ENCODE data around the gene BIRC3.
"Not testable (repeated sequence)": the region's sequence is repeated elsewhere in the genome, so short reads cannot be mapped to it uniquely, and the experiment has no call there.

The BIRC3 gene

DNA sequence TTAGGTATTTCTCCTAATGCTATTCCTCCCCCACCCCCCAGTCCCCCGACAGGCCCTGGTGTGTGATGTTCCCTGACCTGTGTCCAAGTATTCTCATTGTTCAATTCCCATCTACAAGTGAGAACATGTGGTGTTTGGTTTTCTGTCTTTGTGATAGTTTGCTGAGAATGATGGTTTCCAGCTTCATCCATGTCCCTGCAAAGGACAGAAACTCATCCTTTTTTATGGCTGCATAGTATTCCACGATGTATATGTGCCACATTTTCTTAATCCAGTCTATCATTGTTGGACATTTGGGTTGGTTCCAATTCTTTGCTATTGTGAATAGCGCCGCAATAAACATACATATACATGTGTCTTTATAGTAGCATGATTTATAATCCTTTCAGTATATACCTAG is 20.5 kb upstream of the BIRC3 start:
- DNase-seq (ENCODE audit: low read depth), result not testable (repeated sequence)

DNA sequence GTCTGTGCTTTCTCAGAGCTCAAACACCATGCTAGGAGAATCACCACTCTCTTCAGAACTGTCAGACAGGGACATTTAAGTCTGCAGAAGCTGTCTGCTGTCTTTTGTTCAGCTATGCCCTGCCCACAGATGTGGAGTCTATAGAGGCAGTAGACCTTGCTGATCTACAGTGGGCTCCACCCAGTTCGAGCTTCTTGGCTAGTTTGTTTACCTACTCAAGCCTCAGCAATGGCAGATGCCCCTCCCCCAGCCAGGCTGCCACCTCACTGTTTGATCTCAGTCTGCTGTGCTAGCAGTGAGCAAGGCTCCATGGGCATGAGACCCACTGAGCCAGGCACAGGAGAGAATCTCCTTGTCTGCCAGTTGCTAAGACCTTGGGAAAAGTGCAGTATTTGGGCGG is 16.4 kb upstream of the BIRC3 start:
- not testable (repeated sequence) for DNase-seq (ENCODE audit: low read depth)

DNA sequence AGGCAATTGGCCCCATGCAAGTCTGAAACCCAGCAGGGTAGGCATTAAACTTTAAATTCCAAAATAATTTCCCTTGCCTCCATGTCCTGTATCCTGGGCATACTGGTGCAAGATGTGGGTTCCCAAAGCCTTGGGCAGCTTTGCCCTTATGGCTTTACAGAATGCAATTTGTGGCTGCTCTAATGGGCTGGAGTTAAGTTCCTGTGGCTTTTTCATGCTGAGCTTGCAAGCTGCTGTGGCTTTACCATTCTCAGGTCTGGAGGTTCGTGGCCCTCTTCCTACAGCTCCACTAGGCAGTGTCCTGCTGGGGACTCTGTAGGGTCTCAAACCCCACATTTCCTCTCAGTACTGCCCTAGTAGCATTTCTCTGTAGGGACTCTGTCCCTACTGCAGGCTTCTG is 15.0 kb upstream of the BIRC3 start:
- no peak for DNase-seq (ENCODE audit: low read depth)

DNA sequence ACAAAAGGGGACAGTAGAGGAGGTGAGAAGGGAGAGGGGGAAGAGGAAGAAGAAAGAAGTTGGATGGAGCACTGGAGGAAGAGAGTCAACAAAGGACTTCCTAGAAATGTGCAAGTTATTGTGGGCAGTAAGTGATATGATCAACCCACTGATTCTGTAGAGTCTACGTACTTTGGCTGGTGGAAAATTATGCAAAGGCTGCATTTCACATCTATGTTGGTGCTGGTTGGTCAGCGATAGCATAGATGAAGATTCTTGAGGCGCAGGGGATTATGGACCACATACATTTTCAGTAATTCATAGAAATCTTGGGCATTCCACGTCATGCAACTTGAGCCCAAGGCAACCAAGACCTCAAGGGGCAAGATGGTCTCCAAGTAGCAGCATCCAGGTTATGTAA is 12.6 kb upstream of the BIRC3 start:
- no peak for DNase-seq (ENCODE audit: low read depth)

DNA sequence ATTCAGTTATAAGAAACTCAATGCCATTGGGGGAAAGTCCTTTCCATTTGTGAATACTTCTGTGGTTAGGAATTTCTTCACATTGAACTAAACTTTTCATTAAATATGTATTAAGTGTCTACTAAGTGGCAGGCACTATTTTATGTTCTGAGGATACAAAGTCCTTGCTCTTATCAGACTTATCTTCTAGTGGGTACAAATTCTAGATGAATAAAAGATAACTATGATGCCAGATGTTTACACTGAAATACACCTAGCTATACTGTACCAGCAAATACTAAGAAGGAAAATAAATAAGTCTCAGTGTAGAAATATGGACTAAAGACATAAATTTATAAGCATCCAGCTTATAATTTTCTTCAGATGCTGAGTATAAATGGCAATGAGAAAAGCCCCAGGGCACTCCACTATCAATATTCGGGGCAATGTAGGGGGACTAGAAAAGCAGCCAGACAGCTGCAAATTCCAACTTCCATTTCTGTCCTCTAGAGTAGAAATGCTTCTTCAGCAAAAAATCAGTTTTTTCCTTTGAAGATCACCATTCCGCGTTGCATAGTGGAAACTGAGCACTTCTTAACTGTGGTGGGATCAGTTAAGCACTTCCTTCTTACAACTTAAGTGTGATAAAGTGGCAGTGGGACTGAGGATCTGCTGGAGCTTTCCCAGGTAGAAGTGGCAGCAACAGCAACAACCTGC is 11.8 kb upstream of the BIRC3 start:
- no peak for DNase-seq (ENCODE audit: low read depth)

DNA sequence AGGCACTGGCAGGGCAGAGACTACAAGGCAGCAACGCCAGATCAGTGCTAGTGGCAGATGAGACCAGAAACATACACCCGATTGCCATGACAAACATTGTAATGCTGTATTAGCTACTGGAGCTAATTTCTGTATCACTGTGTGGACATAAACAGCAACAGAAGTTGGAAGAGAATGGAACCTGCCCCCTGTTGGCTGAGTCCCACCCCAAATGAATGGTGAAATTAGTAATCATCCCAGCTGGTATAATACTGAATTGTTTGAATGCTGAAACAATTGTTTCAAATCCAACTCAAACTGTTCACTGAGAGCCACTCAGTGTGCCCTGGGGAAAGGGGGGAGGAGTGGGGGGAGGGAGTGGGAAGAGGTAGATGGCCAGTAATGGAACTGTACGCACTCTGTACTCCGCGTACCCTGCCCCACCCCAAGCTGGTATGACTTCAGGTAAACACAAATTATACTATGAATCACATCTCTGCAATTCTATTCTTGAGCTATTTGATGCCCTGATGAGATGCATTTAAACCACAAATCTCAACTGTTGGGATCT is 11.2 kb upstream of the BIRC3 start:
- DNase-seq (ENCODE audit: low read depth), result no peak

DNA sequence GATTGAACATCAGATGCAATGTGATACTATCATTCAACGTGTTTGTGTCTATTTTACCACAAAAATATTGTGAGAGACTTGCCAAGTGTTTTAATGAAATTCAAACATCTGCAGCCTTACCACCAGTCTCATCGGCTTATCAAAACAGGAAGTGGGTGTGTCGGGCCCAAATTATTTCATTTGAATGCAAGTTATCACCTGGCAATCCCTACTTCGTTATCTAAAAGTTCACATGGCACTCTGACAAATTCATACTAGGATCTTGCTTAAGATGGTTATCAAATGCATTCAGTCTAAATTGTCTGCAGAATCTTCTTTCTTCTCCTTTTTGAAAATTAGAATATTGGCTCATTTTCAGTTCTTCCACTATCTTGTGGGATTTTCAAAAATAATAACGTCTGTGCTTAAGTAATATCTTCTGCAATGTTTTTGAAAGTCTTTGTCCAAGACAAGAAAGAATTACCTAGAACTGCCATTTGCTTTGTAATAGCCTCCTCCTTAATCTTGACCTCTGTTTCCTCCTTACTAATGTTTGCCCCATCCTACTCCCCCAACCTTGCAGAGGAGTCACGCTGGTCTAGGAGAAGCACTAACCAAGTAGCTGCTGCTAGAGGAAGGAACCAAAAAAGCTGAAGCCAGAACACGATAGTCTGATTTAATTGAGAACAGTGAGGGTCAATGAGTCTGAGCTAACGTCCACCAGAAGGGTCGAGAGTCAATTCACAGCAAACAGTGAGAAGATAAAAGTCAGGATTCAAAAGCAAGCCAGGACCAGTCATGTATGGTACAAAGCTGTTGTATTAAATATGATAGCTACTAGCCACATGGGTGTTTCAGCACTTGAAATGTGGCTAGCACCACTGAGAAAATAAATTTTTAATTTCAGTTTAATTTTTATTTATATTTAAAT is 10.2 kb upstream of the BIRC3 start:
- no peak for DNase-seq (ENCODE audit: low read depth)

DNA sequence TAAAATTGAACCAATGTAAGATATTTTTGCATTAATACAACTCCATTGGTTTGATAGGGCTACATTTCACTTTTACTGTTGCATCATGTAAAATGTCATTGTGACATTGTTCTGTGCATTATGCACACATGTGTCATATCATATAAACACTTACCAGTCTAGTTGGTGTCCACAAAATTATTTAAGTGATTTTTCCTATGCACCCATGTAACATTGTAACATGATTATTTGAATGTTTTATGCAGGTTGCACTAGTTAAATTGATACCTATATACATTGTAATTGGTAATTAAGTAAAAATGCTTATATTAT is 9.6 kb upstream of the BIRC3 start:
- DNase-seq (ENCODE audit: low read depth), result no peak

DNA sequence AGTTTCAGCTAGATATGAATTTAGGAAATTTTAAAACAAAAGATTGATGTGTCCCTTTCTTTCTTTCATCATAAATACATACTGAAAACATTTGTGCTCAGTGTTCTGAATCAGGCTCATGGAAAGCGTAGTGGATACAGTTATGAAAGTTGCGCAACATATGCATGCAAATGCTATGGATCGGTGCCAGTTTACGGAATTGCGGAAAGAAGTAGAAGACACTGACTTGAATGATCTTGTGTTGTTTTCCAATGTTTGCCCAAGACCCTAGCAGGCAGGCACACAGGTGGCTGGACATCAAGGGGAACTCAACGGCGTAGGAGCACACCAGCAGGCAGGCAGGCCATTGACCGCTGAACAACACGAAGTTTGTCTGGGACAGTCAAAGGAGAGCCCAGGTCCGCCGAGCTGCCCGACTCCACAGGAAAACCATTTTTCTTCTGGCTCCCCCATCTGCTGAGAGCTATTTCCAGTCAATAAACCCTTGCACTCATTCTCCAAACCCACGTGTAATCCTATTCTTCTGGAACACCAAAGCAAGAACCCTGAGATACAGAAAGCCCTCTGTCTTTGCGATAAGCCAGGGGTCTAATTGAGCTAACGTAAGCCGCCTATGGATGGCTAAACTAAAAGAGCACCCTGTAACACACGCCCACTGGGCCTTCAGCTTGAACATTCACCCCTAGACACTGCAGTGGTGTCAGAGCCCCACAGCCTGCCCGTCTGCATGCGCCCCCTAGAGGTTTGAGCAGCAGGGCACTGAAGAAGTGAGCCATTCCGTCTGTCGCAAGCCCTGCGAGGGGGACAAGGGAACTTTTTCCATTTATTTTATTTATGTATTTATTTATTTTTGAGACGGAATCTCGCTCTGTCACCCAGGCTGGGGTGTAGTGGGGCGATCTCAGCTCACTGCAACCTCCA is 7.4 kb upstream of the BIRC3 start:
- no peak for DNase-seq (ENCODE audit: low read depth)

DNA sequence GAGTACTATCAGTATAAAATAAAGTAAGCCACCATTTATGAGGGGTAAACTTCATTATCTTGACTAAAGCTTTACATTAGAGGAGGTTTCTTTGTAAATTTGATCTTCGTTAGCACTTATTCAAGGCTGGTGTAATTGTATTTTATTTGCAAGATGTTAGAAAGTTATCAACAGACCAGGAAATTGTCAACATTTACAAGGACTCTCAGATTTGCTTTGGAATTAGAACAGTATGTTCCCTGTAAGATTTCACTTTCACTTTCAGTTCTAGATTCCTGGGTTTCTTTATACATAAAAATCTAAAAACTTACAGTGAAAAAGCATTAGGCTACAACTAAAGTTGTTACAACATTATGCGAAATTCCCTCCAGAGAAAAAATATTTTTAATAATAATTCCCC is 4.6 kb upstream of the BIRC3 start:
- no peak for DNase-seq (ENCODE audit: low read depth)

DNA sequence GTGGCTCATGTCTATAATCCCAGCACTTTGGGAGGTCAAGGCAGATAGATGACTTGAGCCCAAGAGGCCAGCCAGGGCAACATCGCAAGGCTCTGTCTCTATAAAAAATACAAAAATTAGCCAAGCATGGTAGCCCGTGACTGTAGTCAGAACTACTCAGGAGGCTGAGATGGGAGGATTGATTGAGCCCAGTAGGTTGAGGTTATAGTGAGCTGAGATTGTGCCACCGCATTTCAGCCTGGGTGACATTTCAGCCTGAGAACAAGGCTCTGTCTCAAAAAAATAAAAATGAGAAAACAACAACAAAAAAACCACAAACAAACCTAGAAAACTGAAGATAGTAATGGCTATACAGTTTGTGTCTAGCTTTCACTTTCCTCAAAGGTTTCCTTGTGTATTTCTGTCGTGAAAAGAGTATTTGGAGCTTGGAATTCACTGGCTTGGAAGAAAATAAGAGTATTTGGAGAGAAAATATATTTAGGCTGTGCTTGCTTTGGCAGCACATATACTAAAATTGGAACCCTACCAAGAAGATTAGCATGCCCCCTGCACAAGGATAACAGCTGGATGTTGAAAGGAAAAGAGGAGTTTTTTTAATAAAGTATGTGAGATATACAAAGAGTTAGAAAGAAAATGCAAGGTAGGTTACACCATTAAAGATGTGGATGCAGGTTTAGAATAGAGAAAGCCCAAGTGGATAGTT is 3.9 kb upstream of the BIRC3 start:
- DNase-seq (ENCODE audit: low read depth), result no peak

DNA sequence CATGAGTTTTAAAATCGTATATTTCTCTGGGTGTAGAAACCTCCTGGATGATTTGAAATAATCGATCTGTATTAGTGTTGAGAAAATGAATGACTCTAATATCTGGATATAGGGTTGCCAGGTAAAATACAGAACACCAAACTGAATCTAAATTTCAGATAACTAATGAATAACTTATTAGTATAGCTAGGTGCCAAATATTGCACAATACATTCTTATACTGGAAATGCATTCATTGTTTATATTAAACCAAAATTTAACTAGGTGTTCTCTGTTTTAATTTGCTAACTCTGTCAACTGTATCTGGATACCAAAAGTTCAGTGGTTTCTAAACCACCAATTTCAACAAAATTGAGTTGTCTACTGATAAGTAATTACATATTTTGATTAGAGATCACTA is 2.5 kb upstream of the BIRC3 start:
- DNase-seq (ENCODE audit: low read depth), result no peak

DNA sequence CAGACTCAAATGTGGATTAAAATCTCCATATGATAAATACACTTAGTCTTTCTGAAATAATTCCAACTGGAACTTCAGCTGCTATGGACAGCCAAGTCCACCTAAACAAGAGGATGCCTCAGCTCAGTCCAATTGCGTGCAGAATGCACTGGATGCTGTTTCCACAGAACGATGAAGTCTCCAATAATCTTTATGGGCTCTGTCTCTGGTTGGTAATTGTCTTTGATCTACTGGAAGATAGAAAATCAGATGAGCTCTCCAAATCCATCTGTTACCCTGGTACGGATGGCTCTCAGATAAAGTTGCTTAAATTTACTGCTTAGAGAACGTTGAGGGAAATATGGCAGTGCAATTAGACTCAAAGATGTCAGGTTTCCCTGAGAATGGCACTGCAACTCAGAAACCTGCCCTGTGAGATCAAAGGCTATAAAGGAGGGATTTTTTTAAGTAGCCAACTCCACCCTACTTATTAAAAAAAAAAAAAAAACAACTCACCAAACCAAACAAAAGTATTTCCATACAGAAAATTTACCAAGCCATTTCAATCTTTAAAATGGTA is 859 bp upstream of the BIRC3 start:
- DNase-seq (ENCODE audit: low read depth), result no peak

DNA sequence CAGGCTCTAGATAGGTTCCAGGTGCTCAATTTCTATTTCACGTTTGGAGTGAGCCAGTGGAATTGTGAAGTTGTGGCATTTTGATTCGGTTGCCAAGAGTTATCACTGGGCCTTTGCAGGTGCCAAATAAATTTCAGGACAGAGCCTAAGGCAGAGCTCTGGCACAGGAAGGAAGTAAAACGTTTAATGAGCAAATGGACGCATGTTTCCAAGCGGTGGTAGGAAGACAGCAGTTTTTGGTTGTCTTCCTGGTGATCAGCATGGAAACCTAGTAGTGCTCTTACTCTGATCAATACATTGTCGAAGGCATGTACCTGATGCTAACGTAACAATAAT is 452 bp downstream of the BIRC3 start:
- no peak for DNase-seq (ENCODE audit: low read depth)

DNA sequence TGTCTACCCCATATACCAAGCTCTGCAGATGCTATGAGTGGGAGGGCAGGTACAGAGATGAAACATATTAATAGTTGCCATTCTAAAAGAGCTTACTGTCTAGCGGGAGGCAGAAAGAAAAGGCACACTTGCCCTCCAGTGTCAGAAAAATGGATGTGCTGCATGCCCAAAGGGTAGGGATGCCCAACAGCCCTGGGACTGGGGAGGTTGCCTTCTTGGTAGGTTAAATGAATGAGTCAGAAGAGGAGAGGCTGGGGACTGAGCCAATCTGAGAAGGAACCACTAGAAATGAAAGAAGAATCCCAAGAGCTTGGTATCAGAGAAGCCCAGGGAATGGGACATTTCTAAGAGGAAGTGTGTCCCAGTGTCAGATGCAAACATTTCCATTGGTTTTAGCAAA is 1.2 kb downstream of the BIRC3 start:
- DNase-seq (ENCODE audit: low read depth), result no peak

DNA sequence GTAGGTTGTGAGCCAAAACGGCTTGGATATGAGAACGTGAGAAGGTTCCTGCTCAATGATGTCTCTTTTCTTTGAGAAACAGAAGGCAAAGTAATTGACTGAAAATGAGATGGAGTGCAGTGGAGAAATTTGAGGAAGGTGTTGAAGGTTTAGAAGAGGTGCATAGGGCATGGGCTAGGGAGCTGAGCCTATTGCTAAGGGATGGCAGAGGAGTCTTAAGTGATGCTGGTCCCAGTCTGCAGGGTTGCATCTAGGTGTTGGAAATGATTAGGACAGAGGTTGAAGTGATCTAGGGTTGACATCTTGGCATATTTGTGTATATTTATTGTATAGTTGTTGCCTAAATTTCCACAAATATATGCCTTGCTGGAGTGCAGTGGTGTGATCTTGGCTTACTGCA is 2.3 kb downstream of the BIRC3 start:
- DNase-seq (ENCODE audit: low read depth), result no peak

DNA sequence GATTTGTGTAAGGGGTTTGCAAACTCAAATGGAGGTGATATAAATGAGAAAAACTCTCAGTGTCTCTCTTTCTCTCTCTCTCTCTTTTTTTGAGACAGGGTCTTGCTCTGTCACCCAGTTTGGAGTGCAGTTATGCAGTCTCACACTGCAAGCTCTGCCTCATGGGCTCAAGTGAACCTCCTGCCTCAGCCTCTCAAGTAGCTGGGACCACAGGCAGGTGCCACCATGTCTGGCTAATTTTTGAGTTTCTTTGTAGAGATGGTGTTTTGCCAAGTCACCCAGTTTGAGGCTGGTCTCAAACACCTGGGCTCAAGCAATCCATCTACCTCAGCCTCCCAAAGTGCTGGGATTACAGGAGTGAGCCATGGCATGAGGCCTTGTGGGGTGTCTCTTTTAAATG is 2.9 kb downstream of the BIRC3 start:
- no peak for DNase-seq (ENCODE audit: low read depth)

DNA sequence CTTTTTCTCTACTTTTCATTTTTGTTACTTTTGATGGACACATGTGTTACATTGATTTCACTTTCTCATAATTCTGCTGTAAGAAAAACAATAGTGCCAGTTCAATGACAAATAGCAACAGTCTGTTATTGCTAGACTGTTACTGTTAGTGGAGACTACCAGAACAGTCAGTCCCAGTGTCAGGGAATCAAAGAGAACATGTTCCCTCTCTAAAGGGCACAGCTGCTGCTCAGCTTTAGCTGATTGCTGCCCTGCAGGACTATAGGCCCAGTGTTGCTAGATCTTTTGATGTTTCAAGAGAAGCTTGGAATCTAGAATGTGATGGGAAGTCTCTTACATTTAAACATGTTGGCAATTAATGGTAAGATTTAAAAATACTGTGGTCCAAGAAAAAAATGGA is 3.4 kb downstream of the BIRC3 start:
- DNase-seq (ENCODE audit: low read depth), result no peak

DNA sequence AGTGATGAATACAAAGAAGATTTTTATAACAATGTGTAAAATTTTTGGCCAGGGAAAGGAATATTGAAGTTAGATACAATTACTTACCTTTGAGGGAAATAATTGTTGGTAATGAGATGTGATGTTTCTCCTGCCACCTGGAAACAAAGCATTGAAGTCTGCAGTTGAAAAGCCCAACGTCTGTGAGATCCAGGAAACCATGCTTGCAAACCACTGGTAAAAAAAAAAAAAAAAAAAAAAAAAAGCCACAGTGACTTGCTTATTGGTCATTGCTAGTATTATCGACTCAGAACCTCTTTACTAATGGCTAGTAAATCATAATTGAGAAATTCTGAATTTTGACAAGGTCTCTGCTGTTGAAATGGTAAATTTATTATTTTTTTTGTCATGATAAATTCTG is 5.3 kb downstream of the BIRC3 start:
- no peak for DNase-seq (ENCODE audit: low read depth)

DNA sequence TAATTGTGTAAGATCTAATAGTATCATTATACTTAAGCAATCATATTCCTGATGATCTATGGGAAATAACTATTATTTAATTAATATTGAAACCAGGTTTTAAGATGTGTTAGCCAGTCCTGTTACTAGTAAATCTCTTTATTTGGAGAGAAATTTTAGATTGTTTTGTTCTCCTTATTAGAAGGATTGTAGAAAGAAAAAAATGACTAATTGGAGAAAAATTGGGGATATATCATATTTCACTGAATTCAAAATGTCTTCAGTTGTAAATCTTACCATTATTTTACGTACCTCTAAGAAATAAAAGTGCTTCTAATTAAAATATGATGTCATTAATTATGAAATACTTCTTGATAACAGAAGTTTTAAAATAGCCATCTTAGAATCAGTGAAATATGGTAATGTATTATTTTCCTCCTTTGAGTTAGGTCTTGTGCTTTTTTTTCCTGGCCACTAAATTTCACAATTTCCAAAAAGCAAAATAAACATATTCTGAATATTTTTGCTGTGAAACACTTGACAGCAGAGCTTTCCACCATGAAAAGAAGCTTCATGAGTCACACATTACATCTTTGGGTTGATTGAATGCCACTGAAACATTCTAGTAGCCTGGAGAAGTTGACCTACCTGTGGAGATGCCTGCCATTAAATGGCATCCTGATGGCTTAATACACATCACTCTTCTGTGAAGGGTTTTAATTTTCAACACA is 6.4 kb downstream of the BIRC3 start:
- DNase-seq (ENCODE audit: low read depth), result no peak

DNA sequence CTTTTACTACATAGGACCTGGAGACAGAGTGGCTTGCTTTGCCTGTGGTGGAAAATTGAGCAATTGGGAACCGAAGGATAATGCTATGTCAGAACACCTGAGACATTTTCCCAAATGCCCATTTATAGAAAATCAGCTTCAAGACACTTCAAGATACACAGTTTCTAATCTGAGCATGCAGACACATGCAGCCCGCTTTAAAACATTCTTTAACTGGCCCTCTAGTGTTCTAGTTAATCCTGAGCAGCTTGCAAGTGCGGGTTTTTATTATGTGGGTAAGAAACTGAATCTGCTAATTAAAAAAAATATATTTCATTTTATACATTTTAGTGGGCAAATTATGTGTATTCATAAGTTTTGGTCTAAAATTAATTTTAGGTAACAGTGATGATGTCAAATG is 7.8 kb downstream of the BIRC3 start:
- no peak for DNase-seq (ENCODE audit: low read depth)

Measured in non-pigmented ciliary epithelial cell (primary cell).